Right lobe of liver (tissue), 4 donors: ENCODE measurements around the gene KCNC3.

ENCODE experiments used
- POLR2A ChIP-seq: fragments of 450-650 bp; IDR thresholded peaks from one replicate; pipeline ENCODE4 v1.6.1; 2017; ENCODE audit warnings: antibody characterized with exemption, mild to moderate bottlenecking
- TF ChIP-seq, protein P1 (sequence below), 4 donors: fragments of 200-600 bp in 3 of 4; fragments of 450-650 bp in 1 of 4; IDR thresholded peaks; one replicate each; pipeline versions ENCODE4 v1.5.1 to v1.8.0; 2016 to 2022; ENCODE audit warnings: antibody characterized with exemption in 4 of 4, mild to moderate bottlenecking in 2 of 4
- donor health status: DM: no; HTN: no; CAD: no.
- donor health status: DM: no; HTN: no; CAD: no.
- donor health status: DM: no; HTN: yes; CAD: no.

DNA sequence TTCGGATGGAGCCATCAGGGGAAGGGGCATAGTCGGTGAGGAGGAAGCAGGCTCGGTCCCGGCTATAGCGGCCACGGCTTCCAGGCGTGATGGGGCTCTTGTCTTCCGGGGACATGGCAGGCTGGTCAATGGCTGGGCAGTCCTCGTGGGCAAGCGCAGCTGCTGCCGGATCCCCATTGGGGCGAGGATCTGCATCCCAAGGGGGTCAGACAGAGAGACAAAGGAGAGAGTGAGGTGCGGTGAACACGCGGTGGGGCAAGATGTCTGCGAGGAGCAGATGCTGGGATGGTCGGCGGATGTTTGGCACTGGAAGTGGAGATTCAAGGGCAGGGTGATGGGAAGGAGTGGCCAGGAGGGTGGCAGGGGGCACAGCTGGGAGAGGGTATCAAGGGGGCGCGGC, 8.6 kb downstream of the KCNC3 start:
- TF ChIP-seq, protein P1, sequence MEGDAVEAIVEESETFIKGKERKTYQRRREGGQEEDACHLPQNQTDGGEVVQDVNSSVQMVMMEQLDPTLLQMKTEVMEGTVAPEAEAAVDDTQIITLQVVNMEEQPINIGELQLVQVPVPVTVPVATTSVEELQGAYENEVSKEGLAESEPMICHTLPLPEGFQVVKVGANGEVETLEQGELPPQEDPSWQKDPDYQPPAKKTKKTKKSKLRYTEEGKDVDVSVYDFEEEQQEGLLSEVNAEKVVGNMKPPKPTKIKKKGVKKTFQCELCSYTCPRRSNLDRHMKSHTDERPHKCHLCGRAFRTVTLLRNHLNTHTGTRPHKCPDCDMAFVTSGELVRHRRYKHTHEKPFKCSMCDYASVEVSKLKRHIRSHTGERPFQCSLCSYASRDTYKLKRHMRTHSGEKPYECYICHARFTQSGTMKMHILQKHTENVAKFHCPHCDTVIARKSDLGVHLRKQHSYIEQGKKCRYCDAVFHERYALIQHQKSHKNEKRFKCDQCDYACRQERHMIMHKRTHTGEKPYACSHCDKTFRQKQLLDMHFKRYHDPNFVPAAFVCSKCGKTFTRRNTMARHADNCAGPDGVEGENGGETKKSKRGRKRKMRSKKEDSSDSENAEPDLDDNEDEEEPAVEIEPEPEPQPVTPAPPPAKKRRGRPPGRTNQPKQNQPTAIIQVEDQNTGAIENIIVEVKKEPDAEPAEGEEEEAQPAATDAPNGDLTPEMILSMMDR (IDR thresholded peaks at IDR 0.05), result no peak
- no peak for TF ChIP-seq POLR2A
